ENCODE results near the gene TMEM106B. TPM values are rescaled to one million over a fixed set of nuclear protein-coding genes. Genes with fewer than 3 reads are reported as not detected.

The TMEM106B gene
- total and polyA plus RNA-seq, 2 of the 8 experiments (the other 6 are each of a cell fraction or from before 2014, with no cell fraction given), result 16.0 to 29.1 TPM

DNA sequence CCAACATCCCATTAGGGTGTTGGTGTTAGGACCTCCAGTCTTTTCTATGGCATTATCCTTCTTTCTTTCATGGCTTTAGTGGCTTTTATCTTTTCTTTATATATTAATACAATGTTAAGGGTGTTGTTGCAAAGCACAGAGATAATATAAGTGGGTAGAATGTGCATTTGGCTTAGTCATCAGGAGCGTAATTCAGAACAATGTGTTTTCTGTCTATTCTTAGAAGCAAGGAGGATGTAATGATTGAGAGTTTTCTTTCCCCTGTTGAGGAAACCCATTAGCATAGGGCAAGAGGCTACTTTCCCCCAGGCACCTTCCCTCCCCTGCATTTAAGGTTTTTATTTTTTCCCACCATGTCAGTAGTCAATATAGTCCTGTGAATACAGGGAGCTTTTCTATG is 79.7 kb downstream of the TMEM106B start (continued):
- no peak for TF ChIP-seq GTF2F1 (IDR thresholded peaks at IDR 0.05; ENCODE audit: borderline replicate concordance, low read depth, low read length)

Measured in H1 (cell line).